ENCODE data around the gene ERC2. TPM values are rescaled to one million over a fixed set of nuclear protein-coding genes. Genes with fewer than 3 reads are reported as not detected.
A peak's percentile ranks its signal among the peaks of the same experiment; 100 is the strongest.

ERC2 gene
- total and polyA plus RNA-seq, 2 donors (not counting 1 experiment from before 2014, with no cell fraction given): 0.14 to 0.17 TPM

- H3K9me3 ChIP-seq (ENCODE audit: control insufficient read depth, insufficient read depth, low read depth, low read length): no peaks in the 10 kb centered on the region
- DNase-seq (ENCODE audit: low read depth in 2 of 2): no peak
- no peak overlapping the region for H3K9ac ChIP-seq (ENCODE audit: insufficient read depth, low read length)
- H3K4me1 ChIP-seq (ENCODE audit: control insufficient read depth, extremely low read depth, insufficient read depth, low read length): no peaks in the 10 kb centered on the region
- H3K36me3 ChIP-seq (ENCODE audit: control insufficient read depth, insufficient read depth, low read length): no peaks in the 10 kb centered on the region
- no peaks in the 10 kb centered on the region for H3K79me2 ChIP-seq (ENCODE audit: control insufficient read depth, insufficient read depth, low read length)
- no peak overlapping the region for H3K4me2 ChIP-seq (ENCODE audit: extremely low read depth, insufficient read depth, low read length)
- TF ChIP-seq CTCF (conservative IDR thresholded peaks at IDR 0.05 in 1 of 2, IDR thresholded peaks at IDR 0.05 in 1 of 2; ENCODE audit: low read depth in 1 of 2, low read length in 2 of 2): no peak
- TF ChIP-seq EZH2 (IDR thresholded peaks at IDR 0.05; ENCODE audit: low read length, missing control alignments): no peak
- H3K27me3 ChIP-seq (ENCODE audit: control insufficient read depth, insufficient read depth, low read length): no peaks in the 10 kb centered on the region
- H4K20me1 ChIP-seq (ENCODE audit: control insufficient read depth, extremely low read depth, insufficient read depth, low read length): no peaks in the 10 kb centered on the region
- no peak overlapping the region for H3K27ac ChIP-seq (ENCODE audit: insufficient read depth, low read length)
- no peak overlapping the region for H2AFZ ChIP-seq (ENCODE audit: low read length)
- no peak overlapping the region for H3K4me3 ChIP-seq (replicated peaks in 1 of 4; ENCODE audit: control extremely low read depth in 1 of 4, insufficient read depth in 1 of 4, low read depth in 3 of 4, low read length in 4 of 4)
These were observed 111.5 kb downstream of the ERC2 start for GRCh38 chr3:56356808-56357207.

- Histone ChIP-seq H3K4me1 (ENCODE audit: control insufficient read depth, extremely low read depth, insufficient read depth, low read length) (no peaks in the 10 kb centered on the region), H3K9me3 (ENCODE audit: control insufficient read depth, insufficient read depth, low read depth, low read length) (no peaks in the 10 kb centered on the region), H3K9ac (ENCODE audit: insufficient read depth, low read length) (no peak overlapping the region), H3K27me3 (ENCODE audit: control insufficient read depth, insufficient read depth, low read length) (no peaks in the 10 kb centered on the region), H3K4me3 (replicated peaks in 1 of 4; ENCODE audit: control extremely low read depth in 1 of 4, insufficient read depth in 1 of 4, low read depth in 3 of 4, low read length in 4 of 4) (no peak overlapping the region), H3K36me3 (ENCODE audit: control insufficient read depth, insufficient read depth, low read length) (no peaks in the 10 kb centered on the region), H3K79me2 (ENCODE audit: control insufficient read depth, insufficient read depth, low read length) (no peaks in the 10 kb centered on the region), H2AFZ (ENCODE audit: low read length) (no peak overlapping the region), H3K27ac (ENCODE audit: insufficient read depth, low read length) (no peak overlapping the region), H3K4me2 (ENCODE audit: extremely low read depth, insufficient read depth, low read length) (no peak overlapping the region), H4K20me1 (ENCODE audit: control insufficient read depth, extremely low read depth, insufficient read depth, low read length) (no peaks in the 10 kb centered on the region)
- TF ChIP-seq CTCF (conservative IDR thresholded peaks at IDR 0.05 in 1 of 2, IDR thresholded peaks at IDR 0.05 in 1 of 2; ENCODE audit: low read depth in 1 of 2, low read length in 2 of 2): no peak
- no peak for TF ChIP-seq EZH2 (IDR thresholded peaks at IDR 0.05; ENCODE audit: low read length, missing control alignments)
- DNase-seq (ENCODE audit: low read depth in 2 of 2): peak in 1 of 2 donors; percentile 18
These were observed 112.6 kb downstream of the ERC2 start for GRCh38 chr3:56355570-56356185.

- H2AFZ ChIP-seq (ENCODE audit: low read length): no peak overlapping the region
These were observed 116.7 kb downstream of the ERC2 start for GRCh38 chr3:56351537-56351936.

More at GRCh38 chr3:56351537-56351936, 116.7 kb downstream of the ERC2 start:
- Histone ChIP-seq H3K4me2 (ENCODE audit: extremely low read depth, insufficient read depth, low read length) (no peak overlapping the region), H3K27me3 (ENCODE audit: control insufficient read depth, insufficient read depth, low read length) (no peaks in the 10 kb centered on the region), H3K9me3 (ENCODE audit: control insufficient read depth, insufficient read depth, low read depth, low read length) (no peaks in the 10 kb centered on the region), H3K79me2 (ENCODE audit: control insufficient read depth, insufficient read depth, low read length) (no peaks in the 10 kb centered on the region), H3K9ac (ENCODE audit: insufficient read depth, low read length) (no peak overlapping the region), H3K4me3 (replicated peaks in 1 of 4; ENCODE audit: control extremely low read depth in 1 of 4, insufficient read depth in 1 of 4, low read depth in 3 of 4, low read length in 4 of 4) (no peak overlapping the region), H4K20me1 (ENCODE audit: control insufficient read depth, extremely low read depth, insufficient read depth, low read length) (no peaks in the 10 kb centered on the region), H3K27ac (ENCODE audit: insufficient read depth, low read length) (no peak overlapping the region), H3K36me3 (ENCODE audit: control insufficient read depth, insufficient read depth, low read length) (no peaks in the 10 kb centered on the region), H3K4me1 (ENCODE audit: control insufficient read depth, extremely low read depth, insufficient read depth, low read length) (no peaks in the 10 kb centered on the region)
- no peak for TF ChIP-seq CTCF (conservative IDR thresholded peaks at IDR 0.05 in 1 of 2, IDR thresholded peaks at IDR 0.05 in 1 of 2; ENCODE audit: low read depth in 1 of 2, low read length in 2 of 2)
- no peak for TF ChIP-seq EZH2 (IDR thresholded peaks at IDR 0.05; ENCODE audit: low read length, missing control alignments)
- DNase-seq (ENCODE audit: low read depth in 2 of 2): no peak

Measured in fibroblast of lung (primary cell).